K562 (cell line): ENCODE results near the gene ITGB5. TPM values are rescaled to one million over a fixed set of nuclear protein-coding genes. Genes with fewer than 3 reads are reported as not detected.

ENCODE experiments used
- CHD4 ChIP-seq: fragments of 200-600 bp; sonication (generic); IDR thresholded peaks from 3 replicates; pipeline ENCODE4 v1.6.1; 2012; ENCODE audit warnings: low read depth, mild to moderate bottlenecking, mixed read lengths, low read length, inconsistent platforms; ENCODE audit not compliant: insufficient read depth, insufficient replicate concordance, poor library complexity, severe bottlenecking
- CLOCK ChIP-seq: fragments of 250-450 bp; sonication (Bioruptor Pico); IDR thresholded peaks from 2 replicates; pipeline ENCODE4 v1.4.0; 2020; ENCODE audit warnings: mild to moderate bottlenecking, moderate library complexity, borderline replicate concordance
- DIDO1 ChIP-seq: fragments of 450-650 bp; IDR thresholded peaks from 2 replicates; pipeline ENCODE4 v1.6.1; 2016; ENCODE audit warnings: low read depth, missing biosample characterization, missing genetic modification characterization
- DPF2 ChIP-seq: fragments of 450-650 bp; IDR thresholded peaks from 2 replicates; pipeline ENCODE4 v1.6.1; 2016
- EP400 ChIP-seq: fragments of 450-650 bp; IDR thresholded peaks from 2 replicates; pipeline ENCODE4 v1.6.1; 2017; ENCODE audit warnings: antibody characterized with exemption, mild to moderate bottlenecking, moderate library complexity
- ILF3 ChIP-seq: fragments of 450-650 bp; IDR thresholded peaks from 2 replicates; pipeline ENCODE4 v1.6.1; 2018; ENCODE audit warnings: antibody characterized with exemption, mild to moderate bottlenecking, moderate library complexity, borderline replicate concordance
- MAFF ChIP-seq: IDR thresholded peaks from 2 replicates; pipeline ENCODE4 v1.6.1; 2012; ENCODE audit warnings: low read length, improper control_type of control experiment
- MAFG ChIP-seq: fragments of 450-650 bp; conservative IDR thresholded peaks from 2 replicates; pipeline ENCODE4 v1.6.1; 2016; ENCODE audit warnings: missing genetic modification characterization, missing compliant biosample characterization
- RFX7 ChIP-seq: fragments of 250-450 bp; sonication (Bioruptor Pico); IDR thresholded peaks from 2 replicates; pipeline ENCODE4 v1.5.1; 2021; ENCODE audit warnings: mild to moderate bottlenecking
- TBL1XR1 ChIP-seq, 2 experiments: IDR thresholded peaks; 2 replicates each; pipeline ENCODE4 v1.6.1; 2012; ENCODE audit warnings: improper control_type of control experiment in 2 of 2, low read length in 2 of 2, mild to moderate bottlenecking in 1 of 2
- TGIF2 ChIP-seq: sonication (generic); formaldehyde crosslinking; IDR thresholded peaks from 2 replicates; pipeline ENCODE4 v1.8.1; 2022; ENCODE audit warnings: mild to moderate bottlenecking, missing genetic modification reagents, moderate library complexity
- ZC3H4 ChIP-seq: sonication (generic); formaldehyde crosslinking; IDR thresholded peaks from 2 replicates; pipeline ENCODE4 v1.9.0; 2021; ENCODE audit warnings: missing genetic modification reagents, borderline replicate concordance
- ZFP91 ChIP-seq: sonication (generic); formaldehyde crosslinking; IDR thresholded peaks from 2 replicates; pipeline ENCODE4 v1.8.0; 2022; ENCODE audit warnings: mild to moderate bottlenecking, missing genetic modification reagents
- ZNF133 ChIP-seq: fragments of 250-450 bp; sonication (Bioruptor Pico); IDR thresholded peaks from 2 replicates; pipeline ENCODE4 v1.4.0; 2020; ENCODE audit warnings: mild to moderate bottlenecking
- ZNF785 ChIP-seq: fragments of 250-450 bp; sonication (Bioruptor Pico); IDR thresholded peaks from 2 replicates; pipeline ENCODE4 v1.4.0; 2020; ENCODE audit warnings: mild to moderate bottlenecking
- polyA plus RNA-seq, 8 experiments: library from polyadenylated mRNA; depleted of rRNA in 4 of 8; stranded (reverse) in 5 of 8; unstranded in 3 of 8; fragments of >200 nt; fragmentation: Nextera tagmentation in 2 of 8; fragmentation: Illumina TruSeq in 1 of 8; extraction: Ambion mirVana in 2 of 8; extraction: Trizol in 1 of 8; gene quantifications; 2 replicates each; pipeline versions ENCODE4 v1.2.1 to v1.2.3, GENCODE V29; 2011 to 2014; ENCODE audit warnings: inconsistent platforms in 1 of 8, missing spikeins in 1 of 8
- total RNA-seq, 7 experiments: library from RNA; depleted of rRNA in 6 of 7; stranded (reverse); fragments of >200 nt in 6 of 7; fragmentation: Illumina TruSeq in 2 of 7; extraction: Trizol in 2 of 7; gene quantifications; 2 replicates each; pipeline versions ENCODE4 v1.2.1 to v1.2.3, GENCODE V29; 2011 to 2021; ENCODE audit warnings: low replicate concordance in 1 of 7
- TF ChIP-seq, protein P1 (sequence below): fragments of 250-450 bp; sonication (Bioruptor Pico); IDR thresholded peaks from 2 replicates; pipeline ENCODE4 v1.8.0; 2022; ENCODE audit warnings: inconsistent platforms, mild to moderate bottlenecking, moderate library complexity, borderline replicate concordance
- TF ChIP-seq, protein P2 (sequence below): fragments of 250-450 bp; sonication (Bioruptor Pico); IDR thresholded peaks from 2 replicates; pipeline ENCODE4 v1.8.0; 2022; ENCODE audit warnings: moderate library complexity, mild to moderate bottlenecking, inconsistent platforms
- TF ChIP-seq, protein P3 (sequence below): fragments of 450-650 bp; IDR thresholded peaks from 2 replicates; pipeline ENCODE4 v1.6.1; 2014; ENCODE audit warnings: low read depth, mild to moderate bottlenecking, moderate library complexity, borderline replicate concordance

ITGB5 gene
- total and polyA plus RNA-seq, 9 of the 15 experiments (the other 6 are each of a cell fraction or from before 2014, with no cell fraction given), result 1.7 to 46.8 (median 9.9) TPM

DNA sequence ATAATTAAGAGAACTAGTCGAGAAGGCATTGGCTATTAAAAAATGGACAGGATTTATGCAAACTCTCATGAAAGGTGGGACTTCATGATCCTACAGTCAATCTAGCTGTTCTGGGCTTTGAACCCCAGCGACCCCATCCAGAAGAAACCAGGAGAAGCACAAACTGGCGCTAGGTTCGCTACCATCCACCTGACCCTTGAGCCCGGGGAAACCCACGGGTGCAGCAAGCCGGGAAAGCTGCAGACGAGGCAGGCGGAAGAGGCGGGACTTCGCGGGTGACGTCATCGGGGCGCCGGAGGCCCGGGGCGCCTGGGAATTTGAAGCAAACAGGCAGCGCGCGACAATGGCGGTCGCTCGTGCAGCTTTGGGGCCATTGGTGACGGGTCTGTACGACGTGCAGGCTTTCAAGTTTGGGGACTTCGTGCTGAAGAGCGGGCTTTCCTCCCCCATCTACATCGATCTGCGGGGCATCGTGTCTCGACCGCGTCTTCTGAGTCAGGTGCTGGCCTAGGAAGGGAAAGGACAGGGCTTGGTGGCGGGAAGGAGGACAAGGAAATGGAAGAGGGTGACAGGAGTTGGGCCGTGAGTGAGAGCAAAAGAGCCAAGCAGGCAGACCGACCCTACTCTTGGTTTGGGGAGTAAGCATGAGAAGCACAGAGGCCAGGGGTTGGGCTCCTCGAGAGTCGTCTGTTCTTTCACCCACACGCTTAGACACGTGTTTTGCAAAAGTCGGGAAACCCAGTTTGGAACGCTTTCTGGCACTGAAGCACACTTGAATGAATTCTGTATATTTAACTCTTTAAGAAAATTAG lies 156.8 kb downstream of the ITGB5 start, which contains the start of gene UMPS (continued):
- TF ChIP-seq ZNF133 (CRISPR knock-in tag) (no peak), ZFP91 (CRISPR knock-in tag) (no peak), DIDO1 (tag) (peak; percentile 92), MAFG (tag) (no peak), TGIF2 (CRISPR knock-in tag) (no peak), CLOCK (CRISPR knock-in tag) (no peak), EP400 (peak; percentile 96), TBL1XR1 (IDR thresholded peaks at IDR 0.05; ENCODE audit: low read length in 2 of 2) (peak in 1 of 2 experiments; percentile 55; a peak in 1 of 4 replicates), MAFF (no peak), RFX7 (no peak), ZNF785 (CRISPR knock-in tag) (no peak), ILF3 (no peak), DPF2 (no peak), ZC3H4 (no peak), CHD4 (no peak)
- TF ChIP-seq, protein P1, sequence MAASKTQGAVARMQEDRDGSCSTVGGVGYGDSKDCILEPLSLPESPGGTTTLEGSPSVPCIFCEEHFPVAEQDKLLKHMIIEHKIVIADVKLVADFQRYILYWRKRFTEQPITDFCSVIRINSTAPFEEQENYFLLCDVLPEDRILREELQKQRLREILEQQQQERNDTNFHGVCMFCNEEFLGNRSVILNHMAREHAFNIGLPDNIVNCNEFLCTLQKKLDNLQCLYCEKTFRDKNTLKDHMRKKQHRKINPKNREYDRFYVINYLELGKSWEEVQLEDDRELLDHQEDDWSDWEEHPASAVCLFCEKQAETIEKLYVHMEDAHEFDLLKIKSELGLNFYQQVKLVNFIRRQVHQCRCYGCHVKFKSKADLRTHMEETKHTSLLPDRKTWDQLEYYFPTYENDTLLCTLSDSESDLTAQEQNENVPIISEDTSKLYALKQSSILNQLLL (CRISPR knock-in tag), result no peak
- TF ChIP-seq, protein P2, sequence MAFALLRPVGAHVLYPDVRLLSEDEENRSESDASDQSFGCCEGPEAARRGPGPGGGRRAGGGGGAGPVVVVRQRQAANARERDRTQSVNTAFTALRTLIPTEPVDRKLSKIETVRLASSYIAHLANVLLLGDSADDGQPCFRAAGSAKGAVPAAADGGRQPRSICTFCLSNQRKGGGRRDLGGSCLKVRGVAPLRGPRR (CRISPR knock-in tag), result no peak
- TF ChIP-seq, protein P3, sequence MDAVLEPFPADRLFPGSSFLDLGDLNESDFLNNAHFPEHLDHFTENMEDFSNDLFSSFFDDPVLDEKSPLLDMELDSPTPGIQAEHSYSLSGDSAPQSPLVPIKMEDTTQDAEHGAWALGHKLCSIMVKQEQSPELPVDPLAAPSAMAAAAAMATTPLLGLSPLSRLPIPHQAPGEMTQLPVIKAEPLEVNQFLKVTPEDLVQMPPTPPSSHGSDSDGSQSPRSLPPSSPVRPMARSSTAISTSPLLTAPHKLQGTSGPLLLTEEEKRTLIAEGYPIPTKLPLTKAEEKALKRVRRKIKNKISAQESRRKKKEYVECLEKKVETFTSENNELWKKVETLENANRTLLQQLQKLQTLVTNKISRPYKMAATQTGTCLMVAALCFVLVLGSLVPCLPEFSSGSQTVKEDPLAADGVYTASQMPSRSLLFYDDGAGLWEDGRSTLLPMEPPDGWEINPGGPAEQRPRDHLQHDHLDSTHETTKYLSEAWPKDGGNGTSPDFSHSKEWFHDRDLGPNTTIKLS, result no peak
